ENCODE data around the gene MX1. TPM values are rescaled to one million over a fixed set of nuclear protein-coding genes. Genes with fewer than 3 reads are reported as not detected.
A peak's percentile ranks its signal among the peaks of the same experiment; 100 is the strongest.

MX1 gene
- polyA plus RNA-seq, 3 donors = 42.7 to 73.3 (median 60.5) TPM

GRCh38 chr21:41387824-41388223 is 38.2 kb upstream of the MX1 start:
- H3K4me3 Mint-ChIP-seq = no peak overlapping the region
- TF ChIP-seq, protein P1, sequence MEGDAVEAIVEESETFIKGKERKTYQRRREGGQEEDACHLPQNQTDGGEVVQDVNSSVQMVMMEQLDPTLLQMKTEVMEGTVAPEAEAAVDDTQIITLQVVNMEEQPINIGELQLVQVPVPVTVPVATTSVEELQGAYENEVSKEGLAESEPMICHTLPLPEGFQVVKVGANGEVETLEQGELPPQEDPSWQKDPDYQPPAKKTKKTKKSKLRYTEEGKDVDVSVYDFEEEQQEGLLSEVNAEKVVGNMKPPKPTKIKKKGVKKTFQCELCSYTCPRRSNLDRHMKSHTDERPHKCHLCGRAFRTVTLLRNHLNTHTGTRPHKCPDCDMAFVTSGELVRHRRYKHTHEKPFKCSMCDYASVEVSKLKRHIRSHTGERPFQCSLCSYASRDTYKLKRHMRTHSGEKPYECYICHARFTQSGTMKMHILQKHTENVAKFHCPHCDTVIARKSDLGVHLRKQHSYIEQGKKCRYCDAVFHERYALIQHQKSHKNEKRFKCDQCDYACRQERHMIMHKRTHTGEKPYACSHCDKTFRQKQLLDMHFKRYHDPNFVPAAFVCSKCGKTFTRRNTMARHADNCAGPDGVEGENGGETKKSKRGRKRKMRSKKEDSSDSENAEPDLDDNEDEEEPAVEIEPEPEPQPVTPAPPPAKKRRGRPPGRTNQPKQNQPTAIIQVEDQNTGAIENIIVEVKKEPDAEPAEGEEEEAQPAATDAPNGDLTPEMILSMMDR (IDR thresholded peaks at IDR 0.05) = no peak
- Histone ChIP-seq H4K20me1 (ENCODE audit: insufficient read depth, low read length) (peaks cover 34% of the 10 kb centered on the region), H3K4me2 (replicated peaks; ENCODE audit: extremely low read depth, low read length, poor library complexity, severe bottlenecking) (no peak overlapping the region), H3K36me3 (replicated peaks in 1 of 2; ENCODE audit: control insufficient read depth in 1 of 2, insufficient read depth in 2 of 2, low read length in 2 of 2) (peaks cover 64 to 95% of the 10 kb centered on the region in 2 donors), H3K27me3 (ENCODE audit: control insufficient read depth in 2 of 2, insufficient read depth in 2 of 2, low read length in 2 of 2) (no peaks in the 10 kb centered on the region), H3K27ac (ENCODE audit: low read depth in 1 of 2, low read length in 2 of 2) (no peak overlapping the region), H3K4me1 (ENCODE audit: control insufficient read depth in 1 of 2, insufficient read depth in 2 of 2, low read length in 2 of 2) (no peaks in the 10 kb centered on the region), H3K4me3 (replicated peaks in 1 of 3; ENCODE audit: low read depth in 2 of 3, low read length in 3 of 3) (no peak overlapping the region), H3K9ac (ENCODE audit: insufficient read depth, low read length, poor library complexity, severe bottlenecking) (no peak overlapping the region), H2AFZ (ENCODE audit: insufficient read depth, low read depth, low read length, poor library complexity, severe bottlenecking) (no peak overlapping the region), H3K79me2 (ENCODE audit: insufficient read depth, low read length) (no peaks in the 10 kb centered on the region), H3K9me3 (replicated peaks in 1 of 2; ENCODE audit: control insufficient read depth in 1 of 2, insufficient read depth in 1 of 2, low read length in 2 of 2) (peaks cover 0 to under 1% of the 10 kb centered on the region in 2 donors)
- WGBS (ENCODE audit: insufficient coverage) = 95% methylated on average over 8 of the region's 8 CpGs
- intact Hi-C loops (cut with micrococcal nuclease) = no loop called here
- H3K4me1 Mint-ChIP-seq = no peaks in the 10 kb centered on the region
- DNase-seq = no peak
- H3K9me3 Mint-ChIP-seq = peaks cover 0 to under 1% (median 0%) of the 10 kb centered on the region in 7 donors
- H3K27ac Mint-ChIP-seq = peak overlapping the region in 4 of 7 donors; percentile 4 to 80 (median 40)
- H3K27me3 Mint-ChIP-seq (ENCODE audit: low read depth in 3 of 3) = peaks cover 0 to 3% (median 0%) of the 10 kb centered on the region in 3 donors
- H3K36me3 Mint-ChIP-seq = peaks cover 79 to 97% of the 10 kb centered on the region in 2 donors

- no peaks in the 10 kb centered on the region for H3K4me1 ChIP-seq (ENCODE audit: control insufficient read depth in 1 of 2, insufficient read depth in 2 of 2, low read length in 2 of 2)
- H4K20me1 ChIP-seq (ENCODE audit: insufficient read depth, low read length) = peaks cover 32% of the 10 kb centered on the region
- no peak overlapping the region for H3K27ac ChIP-seq (ENCODE audit: low read depth in 1 of 2, low read length in 2 of 2)
- Mint-ChIP-seq H3K27me3 (ENCODE audit: low read depth in 3 of 3) (peaks cover 0 to 3% (median 0%) of the 10 kb centered on the region in 3 donors), H3K9me3 (no peaks in the 10 kb centered on the region), H3K36me3 (peaks cover 77 to 97% of the 10 kb centered on the region in 2 donors), H3K27ac (peak overlapping the region in 3 of 7 donors; percentile 28 to 57 (median 51)), H3K4me3 (no peak overlapping the region), H3K4me1 (no peaks in the 10 kb centered on the region)
- no peaks in the 10 kb centered on the region for H3K9me3 ChIP-seq (replicated peaks in 1 of 2; ENCODE audit: control insufficient read depth in 1 of 2, insufficient read depth in 1 of 2, low read length in 2 of 2)
- no peaks in the 10 kb centered on the region for H3K79me2 ChIP-seq (ENCODE audit: insufficient read depth, low read length)
- H3K4me2 ChIP-seq (replicated peaks; ENCODE audit: extremely low read depth, low read length, poor library complexity, severe bottlenecking) = no peak overlapping the region
- intact Hi-C loops (cut with micrococcal nuclease) = no loop called here
- H3K4me3 ChIP-seq (replicated peaks in 1 of 3; ENCODE audit: low read depth in 2 of 3, low read length in 3 of 3) = no peak overlapping the region
- H3K9ac ChIP-seq (ENCODE audit: insufficient read depth, low read length, poor library complexity, severe bottlenecking) = no peak overlapping the region
- peaks cover 60 to 93% of the 10 kb centered on the region in 2 donors for H3K36me3 ChIP-seq (replicated peaks in 1 of 2; ENCODE audit: control insufficient read depth in 1 of 2, insufficient read depth in 2 of 2, low read length in 2 of 2)
- no peaks in the 10 kb centered on the region for H3K27me3 ChIP-seq (ENCODE audit: control insufficient read depth in 2 of 2, insufficient read depth in 2 of 2, low read length in 2 of 2)
- H2AFZ ChIP-seq (ENCODE audit: insufficient read depth, low read depth, low read length, poor library complexity, severe bottlenecking) = no peak overlapping the region
- TF ChIP-seq, protein P1 (IDR thresholded peaks at IDR 0.05) = no peak
- WGBS (ENCODE audit: insufficient coverage) = 97% methylated on average over 13 of the region's 14 CpGs
- no peak for DNase-seq
Measured at GRCh38 chr21:41388259-41388658, 37.8 kb upstream of the MX1 start.
